Mesodermal cell (in vitro differentiated cells): Measurements from ENCODE around the gene F2RL3.

Experiments
- H3K27ac ChIP-seq: 2 replicates; pipeline ENCODE4 v1.7.0; 2013; ENCODE audit warnings: mild to moderate bottlenecking, low read depth, low read length, moderate library complexity; ENCODE audit not compliant: severe bottlenecking
- H3K36me3 ChIP-seq: 2 replicates; pipeline ENCODE4 v1.7.1; 2013; ENCODE audit warnings: mild to moderate bottlenecking, low read length, moderate library complexity; ENCODE audit not compliant: control insufficient read depth, insufficient read depth
- H3K4me1 ChIP-seq: one replicate; pipeline ENCODE4 v1.7.1; 2013; ENCODE audit warnings: mild to moderate bottlenecking, low read length; ENCODE audit not compliant: insufficient read depth, control insufficient read depth, poor library complexity, severe bottlenecking
- H3K4me3 ChIP-seq: 2 replicates; pipeline ENCODE4 v1.7.0; 2013; ENCODE audit warnings: low read length, control low read depth, mild to moderate bottlenecking; ENCODE audit not compliant: insufficient read depth, poor library complexity, severe bottlenecking; ENCODE audit errors: extremely low read depth
- H3K9me3 ChIP-seq: 2 replicates; pipeline ENCODE4 v1.7.1; 2013; ENCODE audit warnings: mild to moderate bottlenecking, low read length, moderate library complexity; ENCODE audit not compliant: control insufficient read depth
- WGBS, 2 experiments: methylation state at CpG; one replicate each; pipeline ENCODE4 v1.1.5; 2013; ENCODE audit warnings: missing lambda C conversion rate in 2 of 2; ENCODE audit not compliant: insufficient coverage in 2 of 2; 5-methylcytosine and 5-hydroxymethylcytosine counted together

Gene F2RL3

DNA sequence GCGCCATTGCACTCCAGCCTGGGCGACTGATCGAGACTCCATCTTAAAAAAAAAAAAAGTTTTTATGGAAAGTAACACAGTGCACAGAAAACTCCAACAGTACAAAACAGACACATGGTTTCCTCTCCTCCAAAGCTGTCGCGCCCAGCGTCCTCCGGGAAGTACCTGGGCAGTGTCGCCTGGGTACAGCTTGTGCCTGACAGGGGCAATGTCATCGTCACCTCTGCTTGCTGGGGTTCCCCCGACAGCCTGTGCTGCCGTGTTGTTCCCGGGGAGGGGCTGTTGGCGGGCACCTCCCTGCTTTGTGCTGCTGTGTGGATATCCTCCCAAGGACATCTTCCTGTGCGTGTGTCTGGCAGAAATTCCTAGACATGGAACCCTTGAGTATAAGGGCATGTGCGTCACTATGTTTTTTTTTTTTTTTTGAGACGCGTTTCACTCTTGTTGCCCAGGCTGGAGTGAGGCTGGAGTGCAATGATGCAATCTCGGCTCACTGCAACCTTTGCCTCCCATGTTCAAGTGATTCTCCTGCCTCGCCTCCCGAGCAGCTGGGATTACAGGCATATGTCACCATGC lies 2.4 kb upstream of the F2RL3 start:
- Histone ChIP-seq H3K36me3 (no peaks in the 10 kb centered on the region), H3K4me3 (no peak overlapping the region), H3K4me1 (peaks cover 11% of the 10 kb centered on the region), H3K9me3 (peaks cover 12% of the 10 kb centered on the region), H3K27ac (no peak overlapping the region)
- WGBS, 2 experiments, result 92% methylated on average over 15 to 17 of the region's 20 CpGs

DNA sequence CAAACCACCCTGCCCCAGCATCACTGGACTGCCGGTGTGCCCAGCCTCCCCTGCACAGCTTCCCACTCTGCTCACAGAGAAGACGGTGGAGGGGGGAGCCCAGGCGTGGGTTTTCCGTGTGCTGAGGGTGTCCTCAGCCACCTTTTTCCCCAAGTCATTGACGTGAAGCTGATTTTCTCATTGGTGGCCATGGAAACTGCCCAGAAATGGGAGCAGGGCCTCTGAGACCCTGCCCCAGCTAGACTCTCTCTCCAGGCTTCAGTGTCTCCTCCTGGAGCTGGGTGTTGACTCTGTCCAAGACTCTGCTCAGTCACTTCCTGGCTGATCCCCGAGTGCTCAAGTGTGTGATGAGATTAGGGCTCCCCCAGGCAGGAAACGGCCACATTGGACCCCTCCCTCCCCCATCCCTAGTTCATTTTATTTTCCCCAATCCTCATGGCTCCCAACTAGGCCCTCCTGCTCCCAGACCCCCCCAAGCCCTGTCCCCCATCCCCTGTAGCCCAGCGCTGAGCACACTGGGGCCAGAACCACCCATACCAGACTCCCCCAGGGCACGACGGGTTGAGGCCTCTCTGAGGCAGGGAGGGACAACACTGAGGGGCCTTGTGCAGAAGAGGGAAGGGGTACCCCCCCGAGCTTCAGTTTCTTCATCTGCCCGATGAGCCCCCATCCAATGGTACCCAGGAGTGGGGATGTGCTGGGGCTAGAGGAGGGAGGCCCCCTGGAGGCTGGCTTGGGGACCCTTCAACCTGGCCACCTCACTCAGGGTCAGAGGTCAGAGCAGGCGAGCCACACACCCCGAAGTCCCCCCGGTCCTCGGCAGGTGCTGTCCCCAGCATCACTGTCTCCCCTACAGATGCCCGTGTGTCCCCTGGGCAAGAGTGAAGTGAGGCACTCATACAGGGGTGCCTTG lies 1.2 kb upstream of the F2RL3 start:
- H3K4me1 ChIP-seq, result peaks cover 11% of the 10 kb centered on the region
- H3K27ac ChIP-seq, result peak overlapping the region; percentile 45
- H3K36me3 ChIP-seq, result no peaks in the 10 kb centered on the region
- H3K9me3 ChIP-seq, result peaks cover under 1% of the 10 kb centered on the region
- WGBS, 2 experiments, result 89 to 93% methylated on average over 6 to 13 of the region's 17 CpGs
- H3K4me3 ChIP-seq, result no peak overlapping the region

DNA sequence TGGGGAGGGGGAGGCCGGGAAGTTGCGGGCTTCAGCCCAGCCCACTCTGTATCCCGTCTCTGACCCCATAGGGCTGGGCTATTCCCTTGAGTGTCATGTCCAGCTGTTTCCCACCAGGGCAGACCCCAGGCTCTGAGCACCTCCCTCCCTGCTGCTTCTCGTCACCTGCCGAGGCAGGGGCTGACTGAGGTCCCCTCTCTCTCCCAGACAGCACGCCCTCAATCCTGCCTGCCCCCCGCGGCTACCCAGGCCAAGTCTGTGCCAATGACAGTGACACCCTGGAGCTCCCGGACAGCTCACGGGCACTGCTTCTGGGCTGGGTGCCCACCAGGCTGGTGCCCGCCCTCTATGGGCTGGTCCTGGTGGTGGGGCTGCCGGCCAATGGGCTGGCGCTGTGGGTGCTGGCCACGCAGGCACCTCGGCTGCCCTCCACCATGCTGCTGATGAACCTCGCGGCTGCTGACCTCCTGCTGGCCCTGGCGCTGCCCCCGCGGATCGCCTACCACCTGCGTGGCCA lies 625 bp downstream of the F2RL3 start:
- 90 to 94% methylated on average over 17 to 20 of the region's 22 CpGs for WGBS, 2 experiments
- no peaks in the 10 kb centered on the region for H3K9me3 ChIP-seq
- no peaks in the 10 kb centered on the region for H3K36me3 ChIP-seq
- no peak overlapping the region for H3K4me3 ChIP-seq
- H3K4me1 ChIP-seq, result peaks cover 11% of the 10 kb centered on the region
- H3K27ac ChIP-seq, result peak overlapping the region; percentile 62

DNA sequence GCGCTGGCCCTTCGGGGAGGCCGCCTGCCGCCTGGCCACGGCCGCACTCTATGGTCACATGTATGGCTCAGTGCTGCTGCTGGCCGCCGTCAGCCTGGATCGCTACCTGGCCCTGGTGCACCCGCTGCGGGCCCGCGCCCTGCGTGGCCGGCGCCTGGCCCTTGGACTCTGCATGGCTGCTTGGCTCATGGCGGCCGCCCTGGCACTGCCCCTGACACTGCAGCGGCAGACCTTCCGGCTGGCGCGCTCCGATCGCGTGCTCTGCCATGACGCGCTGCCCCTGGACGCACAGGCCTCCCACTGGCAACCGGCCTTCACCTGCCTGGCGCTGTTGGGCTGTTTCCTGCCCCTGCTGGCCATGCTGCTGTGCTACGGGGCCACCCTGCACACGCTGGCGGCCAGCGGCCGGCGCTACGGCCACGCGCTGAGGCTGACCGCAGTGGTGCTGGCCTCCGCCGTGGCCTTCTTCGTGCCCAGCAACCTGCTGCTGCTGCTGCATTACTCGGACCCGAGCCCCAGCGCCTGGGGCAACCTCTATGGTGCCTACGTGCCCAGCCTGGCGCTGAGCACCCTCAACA lies 1.2 kb downstream of the F2RL3 start:
- H3K36me3 ChIP-seq, result no peaks in the 10 kb centered on the region
- H3K9me3 ChIP-seq, result no peaks in the 10 kb centered on the region
- peaks cover 11% of the 10 kb centered on the region for H3K4me1 ChIP-seq
- no peak overlapping the region for H3K4me3 ChIP-seq
- H3K27ac ChIP-seq, result no peak overlapping the region
- WGBS, 2 experiments, result 96 to 97% methylated on average over 45 to 48 of the region's 48 CpGs

DNA sequence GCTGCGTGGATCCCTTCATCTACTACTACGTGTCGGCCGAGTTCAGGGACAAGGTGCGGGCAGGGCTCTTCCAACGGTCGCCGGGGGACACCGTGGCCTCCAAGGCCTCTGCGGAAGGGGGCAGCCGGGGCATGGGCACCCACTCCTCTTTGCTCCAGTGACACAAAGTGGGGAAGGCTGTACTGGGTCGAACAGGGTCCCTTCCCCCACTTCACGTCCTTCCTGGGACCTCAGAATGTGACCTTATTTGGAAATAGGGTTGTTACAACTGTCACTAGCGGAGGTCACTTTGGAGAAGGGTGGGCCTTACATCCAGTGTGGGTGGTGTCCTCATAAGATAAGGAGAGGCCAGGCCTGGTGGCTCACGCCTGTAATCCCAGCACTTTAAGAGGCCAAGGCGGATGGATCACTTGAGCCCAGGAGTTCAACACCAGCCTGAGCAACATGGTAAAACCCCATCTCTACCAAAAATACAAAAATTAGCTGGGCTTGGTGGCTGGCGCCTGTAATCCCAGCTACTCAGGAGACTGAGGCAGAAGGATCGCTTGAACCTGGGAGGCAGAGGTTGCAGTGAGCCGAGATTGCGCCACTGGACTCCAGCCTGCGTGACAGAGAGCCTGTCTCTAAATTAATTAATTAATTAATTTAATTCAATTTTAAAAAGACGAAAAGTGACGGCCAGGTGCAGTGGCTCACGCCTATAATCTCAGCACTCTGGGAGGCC lies 1.8 kb downstream of the F2RL3 start:
- no peaks in the 10 kb centered on the region for H3K36me3 ChIP-seq
- H3K4me1 ChIP-seq, result peaks cover 11% of the 10 kb centered on the region
- WGBS, 2 experiments, result 93 to 99% methylated on average over 15 to 16 of the region's 24 CpGs
- no peak overlapping the region for H3K27ac ChIP-seq
- no peak overlapping the region for H3K4me3 ChIP-seq
- no peaks in the 10 kb centered on the region for H3K9me3 ChIP-seq

DNA sequence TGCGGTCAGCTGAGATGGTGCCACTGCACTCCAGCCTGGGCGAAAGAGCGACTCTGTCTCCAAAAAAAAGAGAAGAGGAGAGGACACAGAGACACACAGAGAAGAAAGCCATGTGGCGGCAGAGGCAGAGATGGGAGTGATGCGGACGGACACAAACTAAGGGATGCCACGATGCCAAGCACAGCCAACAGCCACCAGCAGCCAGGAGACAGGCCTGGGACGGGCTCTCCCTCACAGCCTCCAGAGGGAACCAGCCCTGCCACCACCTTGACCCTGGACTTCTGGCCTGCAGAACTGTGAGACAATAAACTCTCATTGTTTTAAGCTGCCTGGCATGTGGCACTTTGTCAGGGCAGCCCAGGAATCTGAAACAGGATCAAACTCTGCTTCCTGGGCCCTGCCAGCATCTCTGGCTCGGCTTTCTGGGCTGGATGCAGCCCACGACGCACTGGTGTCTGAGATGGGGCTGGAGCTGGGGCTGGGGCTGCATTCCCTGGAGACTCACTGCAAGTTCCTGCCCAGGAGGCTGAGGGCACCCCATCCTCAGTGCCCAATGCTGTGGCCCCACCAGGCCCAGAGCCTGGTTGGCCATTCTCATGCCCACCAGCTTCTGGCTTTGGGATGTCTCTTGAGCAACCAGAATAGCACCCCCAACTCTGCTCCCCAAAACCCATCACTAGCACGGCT lies 3.0 kb downstream of the F2RL3 start:
- WGBS, 2 experiments, result 85 to 90% methylated on average over 10 to 11 of the region's 12 CpGs
- no peaks in the 10 kb centered on the region for H3K9me3 ChIP-seq
- H3K36me3 ChIP-seq, result no peaks in the 10 kb centered on the region
- peaks cover 6% of the 10 kb centered on the region for H3K4me1 ChIP-seq
- no peak overlapping the region for H3K27ac ChIP-seq
- H3K4me3 ChIP-seq, result no peak overlapping the region

DNA sequence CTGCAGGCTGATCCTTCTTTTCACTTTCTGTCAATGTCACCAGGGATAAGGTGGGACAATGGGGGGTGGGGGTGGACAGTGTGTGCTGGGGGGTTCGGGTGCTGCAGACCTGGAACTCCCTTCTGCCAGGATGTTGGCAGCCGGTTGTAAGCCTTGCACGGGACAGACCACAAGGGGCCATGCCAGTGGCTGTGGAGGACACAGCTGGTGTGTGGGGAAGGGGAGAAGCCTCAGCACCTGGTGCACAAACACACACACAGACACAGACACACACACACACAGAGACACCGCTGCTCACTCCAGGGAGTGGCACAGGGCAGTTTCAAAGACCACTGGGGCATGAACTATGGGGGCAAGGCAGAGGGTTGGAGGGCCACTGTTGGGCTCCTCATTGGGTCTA lies 3.6 kb downstream of the F2RL3 start:
- Histone ChIP-seq H3K36me3 (no peaks in the 10 kb centered on the region), H3K9me3 (no peaks in the 10 kb centered on the region), H3K27ac (no peak overlapping the region), H3K4me3 (no peak overlapping the region), H3K4me1 (peaks cover 6% of the 10 kb centered on the region)
- no CpG with 5 or more reads among the region's 4 CpGs for WGBS, 2 experiments

DNA sequence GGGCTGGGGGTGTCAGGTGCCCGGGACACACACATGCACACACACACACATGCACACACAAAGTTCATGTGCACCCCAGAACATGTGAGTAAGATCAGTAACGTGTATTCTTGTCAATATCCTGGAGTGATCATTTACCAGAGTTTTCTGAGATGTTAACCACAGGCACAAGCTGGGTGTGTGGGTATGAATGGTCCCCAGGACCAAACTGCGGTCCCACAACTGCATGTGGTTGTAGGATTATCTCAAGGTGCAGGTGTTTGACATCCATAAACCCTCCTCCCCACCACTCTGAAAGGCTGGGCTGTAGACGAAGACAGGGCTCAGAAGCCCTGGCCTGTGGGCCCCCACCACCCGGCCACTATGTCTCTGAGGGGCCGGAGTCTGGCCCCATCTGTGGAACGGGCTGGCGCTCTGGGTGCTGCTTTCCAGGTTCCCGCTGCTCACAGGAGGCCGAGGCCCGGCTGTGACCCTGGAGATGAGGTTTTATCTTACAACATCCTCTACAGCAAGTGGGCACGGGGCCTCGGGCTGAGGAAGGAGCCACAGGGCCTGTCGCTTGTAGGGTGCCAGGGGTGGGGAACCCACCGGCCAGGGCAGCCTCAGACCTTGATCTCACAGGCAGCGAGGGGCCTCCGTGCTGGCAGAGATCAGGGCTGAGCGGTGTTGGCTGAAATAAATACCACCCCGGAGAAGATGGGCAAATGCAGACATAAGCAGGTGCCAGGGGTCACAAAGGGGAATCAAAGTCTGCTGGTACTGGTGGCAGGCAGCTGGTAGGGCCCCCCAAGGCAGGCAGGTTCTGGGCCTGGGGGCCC lies 4.3 kb downstream of the F2RL3 start:
- Histone ChIP-seq H3K9me3 (no peaks in the 10 kb centered on the region), H3K27ac (no peak overlapping the region), H3K36me3 (no peaks in the 10 kb centered on the region), H3K4me1 (peaks cover 6% of the 10 kb centered on the region), H3K4me3 (no peak overlapping the region)
- 88 to 94% methylated on average over 13 to 17 of the region's 19 CpGs for WGBS, 2 experiments

DNA sequence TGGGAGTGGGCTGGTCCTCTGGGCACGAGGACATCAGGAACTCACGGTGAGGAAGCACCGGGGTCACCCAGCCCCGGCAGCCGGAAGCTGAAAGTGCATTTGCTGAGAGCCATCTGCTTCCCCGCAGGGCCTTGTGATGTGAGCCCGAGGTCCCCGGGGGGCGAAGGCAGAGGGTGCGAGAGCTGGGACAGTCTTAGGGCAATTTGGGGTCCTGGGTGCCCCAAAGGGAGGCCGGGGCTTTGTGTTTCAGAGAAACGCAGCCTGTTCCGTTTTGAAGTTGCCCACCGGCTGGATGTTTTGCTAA lies 4.8 kb downstream of the F2RL3 start:
- H3K4me3 ChIP-seq, result no peak overlapping the region
- no peak overlapping the region for H3K27ac ChIP-seq
- H3K4me1 ChIP-seq, result peaks cover 3% of the 10 kb centered on the region
- WGBS, 2 experiments, result 78 to 88% methylated on average over 14 of the region's 14 CpGs
- no peaks in the 10 kb centered on the region for H3K36me3 ChIP-seq
- no peaks in the 10 kb centered on the region for H3K9me3 ChIP-seq
